Measurements from ENCODE around the gene GPD1L.

GPD1L gene

GRCh38 chr3:32089476-32089875 is 16.9 kb upstream of the GPD1L start:
- H3K4me3 ChIP-seq (ENCODE audit: low read length, poor library complexity, severe bottlenecking), result no peak overlapping the region
- TF ChIP-seq EZH2phosphoT487 (IDR thresholded peaks at IDR 0.05; ENCODE audit: borderline replicate concordance) (no peak), CTCF (conservative IDR thresholded peaks at IDR 0.05; ENCODE audit: low read length) (no peak)
- H4K20me1 ChIP-seq (ENCODE audit: insufficient read depth, low read length, poor library complexity, severe bottlenecking), result no peaks in the 10 kb centered on the region

DNA sequence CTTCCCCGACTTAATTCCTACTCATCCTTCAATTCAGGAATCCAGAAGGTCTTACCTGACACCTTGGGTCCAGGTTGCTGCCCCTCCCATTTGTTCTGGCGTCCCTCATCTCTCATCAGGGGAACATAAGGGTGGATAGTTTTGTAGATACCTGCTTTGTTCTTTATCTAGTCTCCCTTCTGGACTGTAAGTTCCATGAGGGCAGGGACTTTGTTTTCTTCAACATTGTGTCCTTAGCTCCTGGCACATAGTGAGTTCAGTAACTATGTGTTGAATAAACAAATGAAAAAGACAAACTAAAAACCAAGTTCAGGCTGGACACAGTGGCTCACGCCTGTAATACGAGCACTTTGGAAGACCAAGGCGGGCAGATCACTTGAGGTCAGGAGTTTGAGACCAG is 13.2 kb upstream of the GPD1L start:
- TF ChIP-seq CTCF (conservative IDR thresholded peaks at IDR 0.05; ENCODE audit: low read length), result no peak
- no peak for TF ChIP-seq EZH2phosphoT487 (IDR thresholded peaks at IDR 0.05; ENCODE audit: borderline replicate concordance)
- Histone ChIP-seq H3K9me3 (ENCODE audit: insufficient read depth, low read depth, low read length) (no peaks in the 10 kb centered on the region; the same call in 1 of the 2 replicates), H3K4me2 (ENCODE audit: low read depth, low read length, poor library complexity, severe bottlenecking) (no peak overlapping the region), H3K4me1 (ENCODE audit: insufficient read depth, low read length, poor library complexity, severe bottlenecking) (no peaks in the 10 kb centered on the region), H3K27me3 (ENCODE audit: insufficient read depth, low read length, poor library complexity, severe bottlenecking) (no peaks in the 10 kb centered on the region), H3K9me2 (replicated peaks; ENCODE audit: low read depth, low read length) (no peaks in the 10 kb centered on the region), H3K79me2 (ENCODE audit: insufficient read depth, low read length) (no peaks in the 10 kb centered on the region), H3F3A (ENCODE audit: low read depth) (no peaks in the 10 kb centered on the region), H2AFZ (ENCODE audit: low read length) (no peak overlapping the region), H3K36me3 (ENCODE audit: insufficient read depth, low read length) (no peaks in the 10 kb centered on the region), H3K9ac (ENCODE audit: low read depth, low read length, poor library complexity, severe bottlenecking) (no peak overlapping the region), H4K20me1 (ENCODE audit: insufficient read depth, low read length, poor library complexity, severe bottlenecking) (no peaks in the 10 kb centered on the region), H3K4me3 (ENCODE audit: low read length, poor library complexity, severe bottlenecking) (no peak overlapping the region)

More at GRCh38 chr3:32089476-32089875, 16.9 kb upstream of the GPD1L start:
- Histone ChIP-seq H2AFZ (ENCODE audit: low read length) (no peak overlapping the region), H3K9me2 (replicated peaks; ENCODE audit: low read depth, low read length) (no peaks in the 10 kb centered on the region), H3K36me3 (ENCODE audit: insufficient read depth, low read length) (no peaks in the 10 kb centered on the region), H3K4me1 (ENCODE audit: insufficient read depth, low read length, poor library complexity, severe bottlenecking) (no peaks in the 10 kb centered on the region), H3K27me3 (ENCODE audit: insufficient read depth, low read length, poor library complexity, severe bottlenecking) (no peaks in the 10 kb centered on the region), H3K9me3 (ENCODE audit: insufficient read depth, low read depth, low read length) (no peaks in the 10 kb centered on the region; the same call in 1 of the 2 replicates), H3K79me2 (ENCODE audit: insufficient read depth, low read length) (no peaks in the 10 kb centered on the region), H3F3A (ENCODE audit: low read depth) (no peaks in the 10 kb centered on the region), H3K9ac (ENCODE audit: low read depth, low read length, poor library complexity, severe bottlenecking) (no peak overlapping the region), H3K4me2 (ENCODE audit: low read depth, low read length, poor library complexity, severe bottlenecking) (no peak overlapping the region)

- Histone ChIP-seq H3K4me3 (ENCODE audit: low read length, poor library complexity, severe bottlenecking) (no peak overlapping the region), H3K4me1 (ENCODE audit: insufficient read depth, low read length, poor library complexity, severe bottlenecking) (no peaks in the 10 kb centered on the region), H3K79me2 (ENCODE audit: insufficient read depth, low read length) (no peaks in the 10 kb centered on the region), H3K4me2 (ENCODE audit: low read depth, low read length, poor library complexity, severe bottlenecking) (no peak overlapping the region), H3K36me3 (ENCODE audit: insufficient read depth, low read length) (no peaks in the 10 kb centered on the region), H3K27me3 (ENCODE audit: insufficient read depth, low read length, poor library complexity, severe bottlenecking) (no peaks in the 10 kb centered on the region), H3K9ac (ENCODE audit: low read depth, low read length, poor library complexity, severe bottlenecking) (no peak overlapping the region), H2AFZ (ENCODE audit: low read length) (no peak overlapping the region), H3K9me2 (replicated peaks; ENCODE audit: low read depth, low read length) (no peaks in the 10 kb centered on the region), H3F3A (ENCODE audit: low read depth) (no peaks in the 10 kb centered on the region), H4K20me1 (ENCODE audit: insufficient read depth, low read length, poor library complexity, severe bottlenecking) (no peaks in the 10 kb centered on the region), H3K9me3 (ENCODE audit: insufficient read depth, low read depth, low read length) (0 out of 2 replicates have a peak, but pooled peaks cover under 1% of the 10 kb centered on the region)
- no peak for TF ChIP-seq CTCF (conservative IDR thresholded peaks at IDR 0.05; ENCODE audit: low read length)
- no peak for TF ChIP-seq EZH2phosphoT487 (IDR thresholded peaks at IDR 0.05; ENCODE audit: borderline replicate concordance)
These were observed 11.0 kb upstream of the GPD1L start for GRCh38 chr3:32095431-32095830.
